ENCODE measurements around the gene FRMD7. TPM values are rescaled to one million over a fixed set of nuclear protein-coding genes. Genes with fewer than 3 reads are reported as not detected.

The FRMD7 gene
- total and polyA plus RNA-seq, 7 donors: under 0.01 to 0.55 TPM; not detected in 5

DNA sequence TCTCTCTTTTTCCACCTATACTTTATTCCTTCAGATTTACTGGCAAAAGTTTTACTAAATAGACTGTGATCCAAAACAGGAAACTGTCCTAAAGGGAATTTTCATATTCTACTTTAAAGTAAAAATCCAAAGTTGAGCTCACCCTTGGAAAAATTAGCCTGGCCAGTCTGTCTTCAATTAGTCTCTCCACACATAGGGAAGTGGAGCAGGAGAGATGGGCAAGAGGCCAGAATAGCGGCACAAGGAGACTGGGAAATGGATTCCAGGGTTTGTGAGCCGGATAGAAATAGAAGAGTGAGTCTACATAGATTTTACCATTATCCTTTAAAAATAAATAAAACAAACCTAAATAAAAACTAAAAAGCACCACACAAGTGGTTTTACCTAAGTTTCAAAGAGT, 16.2 kb upstream of the FRMD7 start:
- H3K27me3 ChIP-seq: peaks cover 0 to 4% (median 0%) of the 10 kb centered on the region in 3 donors
- no peak for TF ChIP-seq POLR2AphosphoS5 (IDR thresholded peaks at IDR 0.05)
- H3K4me1 ChIP-seq: no peaks in the 10 kb centered on the region
- no peak overlapping the region for H3K4me3 ChIP-seq
- H3K9me3 ChIP-seq: no peaks in the 10 kb centered on the region
- H3K27ac ChIP-seq: no peak overlapping the region
- intact Hi-C loops (cut with DNase I): no loop called here
- no peaks in the 10 kb centered on the region for H3K36me3 ChIP-seq
- WGBS, 2 donors: 88% methylated on average over 2 of the region's 2 CpGs
- no peak for DNase-seq

DNA sequence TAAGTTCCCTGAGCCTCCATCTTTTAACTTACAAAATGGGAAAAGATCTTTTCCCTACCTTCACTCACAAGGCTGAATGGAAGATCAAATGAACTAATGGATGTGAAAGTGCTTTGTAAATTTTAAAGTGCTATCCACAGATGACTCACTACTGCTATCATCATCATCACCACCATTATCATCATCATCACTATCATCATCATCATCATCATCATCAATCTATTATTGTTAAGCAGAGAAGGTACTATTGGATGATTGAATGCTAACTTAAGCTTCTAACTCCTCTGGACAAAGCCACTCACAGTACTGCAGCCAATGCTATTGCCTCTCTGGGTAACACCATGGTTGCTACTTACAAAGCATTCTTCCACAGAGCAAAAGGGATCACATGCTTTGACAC, 1.9 kb downstream of the FRMD7 start:
- Histone ChIP-seq H3K9me3 (no peaks in the 10 kb centered on the region), H3K27ac (no peak overlapping the region), H3K36me3 (no peaks in the 10 kb centered on the region), H3K4me1 (no peaks in the 10 kb centered on the region), H3K4me3 (no peak overlapping the region), H3K27me3 (no peaks in the 10 kb centered on the region)
- no peak for TF ChIP-seq EP300 (IDR thresholded peaks at IDR 0.05)
- no peak for TF ChIP-seq POLR2A (IDR thresholded peaks at IDR 0.05)
- TF ChIP-seq POLR2AphosphoS5 (IDR thresholded peaks at IDR 0.05): no peak
- no peak for DNase-seq
- intact Hi-C loops (cut with DNase I): no loop called here

DNA sequence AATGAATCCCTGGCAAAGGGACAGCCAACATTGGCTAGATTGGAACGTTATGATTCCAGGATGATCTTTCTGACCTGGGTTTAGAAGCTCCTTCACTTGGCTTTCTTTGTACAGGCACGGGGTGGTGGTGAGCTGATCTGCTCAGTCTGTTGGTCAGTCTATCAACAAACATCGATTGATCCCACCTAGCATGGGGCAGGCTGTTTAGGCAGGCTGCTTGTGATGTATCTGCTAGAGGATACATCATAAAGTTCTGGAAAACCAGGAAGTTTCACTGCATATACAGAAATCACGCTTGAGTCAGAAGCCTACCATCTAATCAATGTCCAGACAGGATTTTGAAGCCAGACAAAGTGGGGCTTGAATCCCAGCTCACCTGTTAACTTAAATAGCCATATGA, 6.9 kb downstream of the FRMD7 start:
- intact Hi-C loops (cut with DNase I): no loop called here
- WGBS, 2 donors: 88 to 89% methylated on average over 4 of the region's 4 CpGs
- TF ChIP-seq, protein P1, sequence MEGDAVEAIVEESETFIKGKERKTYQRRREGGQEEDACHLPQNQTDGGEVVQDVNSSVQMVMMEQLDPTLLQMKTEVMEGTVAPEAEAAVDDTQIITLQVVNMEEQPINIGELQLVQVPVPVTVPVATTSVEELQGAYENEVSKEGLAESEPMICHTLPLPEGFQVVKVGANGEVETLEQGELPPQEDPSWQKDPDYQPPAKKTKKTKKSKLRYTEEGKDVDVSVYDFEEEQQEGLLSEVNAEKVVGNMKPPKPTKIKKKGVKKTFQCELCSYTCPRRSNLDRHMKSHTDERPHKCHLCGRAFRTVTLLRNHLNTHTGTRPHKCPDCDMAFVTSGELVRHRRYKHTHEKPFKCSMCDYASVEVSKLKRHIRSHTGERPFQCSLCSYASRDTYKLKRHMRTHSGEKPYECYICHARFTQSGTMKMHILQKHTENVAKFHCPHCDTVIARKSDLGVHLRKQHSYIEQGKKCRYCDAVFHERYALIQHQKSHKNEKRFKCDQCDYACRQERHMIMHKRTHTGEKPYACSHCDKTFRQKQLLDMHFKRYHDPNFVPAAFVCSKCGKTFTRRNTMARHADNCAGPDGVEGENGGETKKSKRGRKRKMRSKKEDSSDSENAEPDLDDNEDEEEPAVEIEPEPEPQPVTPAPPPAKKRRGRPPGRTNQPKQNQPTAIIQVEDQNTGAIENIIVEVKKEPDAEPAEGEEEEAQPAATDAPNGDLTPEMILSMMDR (IDR thresholded peaks at IDR 0.05): no peak
- TF ChIP-seq POLR2AphosphoS5 (IDR thresholded peaks at IDR 0.05): no peak
- TF ChIP-seq EP300 (IDR thresholded peaks at IDR 0.05): no peak
- TF ChIP-seq POLR2A (IDR thresholded peaks at IDR 0.05): no peak
- DNase-seq: no peak
- Histone ChIP-seq H3K36me3 (no peaks in the 10 kb centered on the region), H3K27me3 (no peaks in the 10 kb centered on the region), H3K4me1 (no peaks in the 10 kb centered on the region), H3K9me3 (no peaks in the 10 kb centered on the region), H3K4me3 (no peak overlapping the region), H3K27ac (no peak overlapping the region)

DNA sequence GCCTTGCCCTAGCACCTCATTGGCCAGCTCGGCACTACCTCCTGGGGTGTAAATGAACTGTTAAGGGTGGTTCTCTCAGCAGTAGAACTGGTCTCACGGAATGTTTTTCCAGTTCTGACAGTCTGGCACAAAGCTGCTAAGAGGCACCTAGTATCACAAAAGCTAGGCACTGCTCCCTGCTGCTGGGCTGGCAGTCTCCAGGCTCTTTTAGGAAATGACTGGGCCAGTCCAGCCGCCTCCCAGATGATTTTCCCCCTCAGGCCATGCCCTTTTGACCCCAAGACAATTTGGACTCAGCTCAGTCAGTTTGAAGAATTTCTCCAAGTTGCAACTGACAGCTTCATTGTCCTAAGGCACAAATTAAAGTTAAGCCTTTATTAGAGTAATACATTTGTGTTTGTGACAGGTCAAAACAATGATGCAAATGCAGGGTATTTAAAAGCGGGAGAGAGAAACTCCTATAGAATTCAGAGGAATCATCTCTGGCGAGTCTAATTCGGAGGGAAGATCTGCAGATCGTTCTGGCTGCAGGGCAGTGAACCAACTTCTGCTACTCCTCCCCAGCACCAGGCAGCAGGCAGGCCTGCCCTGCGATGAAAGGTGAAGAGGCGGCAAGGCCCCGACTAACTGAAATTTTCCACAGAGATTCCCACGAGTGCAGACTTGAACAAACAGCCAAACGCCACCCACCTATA, 7.9 kb downstream of the FRMD7 start:
- DNase-seq: no peak
- no peak overlapping the region for H3K27ac ChIP-seq
- H3K36me3 ChIP-seq: no peaks in the 10 kb centered on the region

DNA sequence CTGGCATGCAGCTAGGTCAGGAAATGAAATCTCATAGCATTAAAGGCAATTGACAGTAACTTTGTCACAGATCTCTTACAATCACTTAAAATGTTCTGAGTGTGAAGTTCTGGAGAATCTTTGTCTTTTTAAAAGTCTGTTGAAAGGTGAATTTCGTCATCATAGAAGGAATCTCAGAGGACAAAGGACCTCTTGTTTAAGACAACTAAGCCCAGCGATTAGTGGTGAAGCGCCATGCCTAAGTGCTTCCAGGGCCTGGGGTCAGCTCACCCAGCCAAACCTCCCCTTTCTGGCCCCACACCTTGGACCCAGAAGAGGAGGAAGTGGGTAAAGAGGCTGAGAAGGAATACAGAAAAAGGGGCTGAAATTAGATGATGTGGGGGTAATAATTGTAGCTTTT, 8.5 kb downstream of the FRMD7 start:
- no peaks in the 10 kb centered on the region for H3K9me3 ChIP-seq
- TF ChIP-seq EP300 (IDR thresholded peaks at IDR 0.05): no peak
- no peak for TF ChIP-seq POLR2A (IDR thresholded peaks at IDR 0.05)
- TF ChIP-seq, protein P1 (IDR thresholded peaks at IDR 0.05): no peak
- TF ChIP-seq POLR2AphosphoS5 (IDR thresholded peaks at IDR 0.05): no peak
- 73 to 80% methylated on average over 3 of the region's 3 CpGs for WGBS, 2 donors
- no peak overlapping the region for H3K27ac ChIP-seq
- intact Hi-C loops (cut with DNase I): no loop called here
- H3K4me3 ChIP-seq: no peak overlapping the region
- no peak for DNase-seq
- no peaks in the 10 kb centered on the region for H3K36me3 ChIP-seq
- no peaks in the 10 kb centered on the region for H3K4me1 ChIP-seq
- no peaks in the 10 kb centered on the region for H3K27me3 ChIP-seq

More for the DNA sequence above, 7.9 kb downstream of the FRMD7 start:
- Histone ChIP-seq H3K4me3 (no peak overlapping the region), H3K4me1 (no peaks in the 10 kb centered on the region), H3K9me3 (no peaks in the 10 kb centered on the region), H3K27me3 (no peaks in the 10 kb centered on the region)
- 84 to 88% methylated on average over 12 of the region's 12 CpGs for WGBS, 2 donors
- TF ChIP-seq POLR2AphosphoS5 (IDR thresholded peaks at IDR 0.05) (no peak), POLR2A (IDR thresholded peaks at IDR 0.05) (no peak), EP300 (IDR thresholded peaks at IDR 0.05) (no peak)
- TF ChIP-seq, protein P1 (IDR thresholded peaks at IDR 0.05): no peak
- intact Hi-C loops (cut with DNase I): no loop called here

DNA sequence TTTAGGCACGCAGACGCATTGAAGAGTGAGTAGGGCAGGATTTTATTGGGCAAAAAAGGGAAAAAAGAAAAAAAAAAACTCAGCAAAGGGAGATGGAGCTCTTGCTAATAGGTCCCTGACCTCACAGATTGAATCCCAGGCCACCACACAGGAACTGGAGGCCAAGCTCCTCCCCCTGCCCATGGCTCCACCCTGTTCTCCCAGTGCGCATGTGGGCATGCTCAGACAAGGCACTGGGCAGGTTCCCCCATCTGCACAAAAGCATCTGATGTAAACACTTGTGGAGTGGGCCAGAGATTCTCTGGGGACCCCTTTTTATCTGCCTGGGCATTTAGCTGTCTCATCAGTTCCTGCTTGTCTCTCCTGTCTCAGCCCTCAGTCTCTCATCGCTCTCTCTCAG, 9.5 kb downstream of the FRMD7 start:
- no peak for DNase-seq
- H3K27ac ChIP-seq: no peak overlapping the region

More for the DNA sequence above, 9.5 kb downstream of the FRMD7 start:
- H3K4me3 ChIP-seq: no peak overlapping the region
- WGBS, 2 donors: 97 to 100% methylated on average over 4 of the region's 4 CpGs
- H3K27me3 ChIP-seq: no peaks in the 10 kb centered on the region
- no peaks in the 10 kb centered on the region for H3K9me3 ChIP-seq
- intact Hi-C loops (cut with DNase I): no loop called here
- H3K4me1 ChIP-seq: no peaks in the 10 kb centered on the region
- TF ChIP-seq EP300 (IDR thresholded peaks at IDR 0.05) (no peak), POLR2AphosphoS5 (IDR thresholded peaks at IDR 0.05) (no peak), POLR2A (IDR thresholded peaks at IDR 0.05) (no peak)
- TF ChIP-seq, protein P1 (IDR thresholded peaks at IDR 0.05): no peak
- no peaks in the 10 kb centered on the region for H3K36me3 ChIP-seq

Measured in sigmoid colon (tissue), 7 donors.